ENCODE measurements around the gene SLC9A7.

Gene SLC9A7

GRCh38 chrX:46569621-46570020 lies 189.3 kb downstream of the SLC9A7 start:
- DNase-seq, result no peak

GRCh38 chrX:46567388-46567787 lies 191.5 kb downstream of the SLC9A7 start:
- DNase-seq, result no peak

- no peak for DNase-seq
Observed at GRCh38 chrX:46561824-46562657, 196.9 kb downstream of the SLC9A7 start.

- DNase-seq, result no peak
Observed at GRCh38 chrX:46559062-46559461, 199.9 kb downstream of the SLC9A7 start.

GRCh38 chrX:46554942-46555341 lies 204.0 kb downstream of the SLC9A7 start:
- no peak for DNase-seq

- no peak for DNase-seq
Observed at GRCh38 chrX:46553935-46554334, 205.0 kb downstream of the SLC9A7 start.

GRCh38 chrX:46551494-46552128 lies 207.3 kb downstream of the SLC9A7 start:
- DNase-seq, result no peak

- DNase-seq, result no peak
Observed at GRCh38 chrX:46549914-46550313, 209.0 kb downstream of the SLC9A7 start.

Measured in NCI-H1105 (cell line).